Nephron (organoid): ENCODE data around the gene MITF.
A peak's percentile ranks its signal among the peaks of the same experiment; 100 is the strongest.

Experiments
- H3K27ac Mint-ChIP-seq, 3 experiments: 2 replicates each; pipeline ENCODE4 v1.8.0; 2020; ENCODE audit warnings: mixed read lengths in 3 of 3, mild to moderate bottlenecking in 2 of 3, moderate library complexity in 1 of 3
- H3K27me3 Mint-ChIP-seq: 2 replicates; pipeline ENCODE4 v1.8.0; 2021; ENCODE audit warnings: low read depth, mild to moderate bottlenecking, moderate library complexity, mixed read lengths
- H3K36me3 Mint-ChIP-seq: 2 replicates; pipeline ENCODE4 v1.8.0; 2020; ENCODE audit warnings: low read depth, mixed read lengths
- H3K4me1 Mint-ChIP-seq: 2 replicates; pipeline ENCODE4 v1.8.0; 2020; ENCODE audit warnings: mixed read lengths
- H3K4me3 Mint-ChIP-seq, 3 experiments: 2 replicates each; pipeline ENCODE4 v1.8.0; 2020; ENCODE audit warnings: mild to moderate bottlenecking in 3 of 3, mixed read lengths in 3 of 3, moderate library complexity in 2 of 3
- H3K9me3 Mint-ChIP-seq: 2 replicates; pipeline ENCODE4 v1.8.0; 2020; ENCODE audit warnings: mixed read lengths
- TF ChIP-seq, protein P1 (sequence below), 3 experiments: fragments of 200-600 bp; sonication (generic); IDR thresholded peaks; one replicate each; pipeline ENCODE4 v1.5.0; 2021; ENCODE audit warnings: antibody characterized with exemption in 3 of 3; ENCODE audit not compliant: unreplicated experiment in 3 of 3

Gene MITF

DNA sequence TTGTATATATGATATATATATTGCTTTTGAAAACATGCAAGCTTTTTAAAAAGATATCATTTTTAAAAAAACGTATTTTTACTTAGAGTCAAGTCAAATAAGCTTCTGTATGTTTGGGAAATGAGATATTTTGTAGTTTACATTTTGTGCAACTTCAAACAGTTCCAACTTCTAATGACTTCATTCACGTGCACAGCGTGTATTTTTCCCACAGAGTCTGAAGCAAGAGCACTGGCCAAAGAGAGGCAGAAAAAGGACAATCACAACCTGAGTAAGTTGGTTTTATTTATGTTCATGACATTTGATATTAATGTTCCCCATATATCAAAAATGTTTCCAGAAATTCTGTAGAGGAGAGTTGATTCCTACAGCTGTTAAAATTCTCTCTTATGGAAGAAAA is 212.4 kb downstream of the MITF start:
- TF ChIP-seq, protein P1, sequence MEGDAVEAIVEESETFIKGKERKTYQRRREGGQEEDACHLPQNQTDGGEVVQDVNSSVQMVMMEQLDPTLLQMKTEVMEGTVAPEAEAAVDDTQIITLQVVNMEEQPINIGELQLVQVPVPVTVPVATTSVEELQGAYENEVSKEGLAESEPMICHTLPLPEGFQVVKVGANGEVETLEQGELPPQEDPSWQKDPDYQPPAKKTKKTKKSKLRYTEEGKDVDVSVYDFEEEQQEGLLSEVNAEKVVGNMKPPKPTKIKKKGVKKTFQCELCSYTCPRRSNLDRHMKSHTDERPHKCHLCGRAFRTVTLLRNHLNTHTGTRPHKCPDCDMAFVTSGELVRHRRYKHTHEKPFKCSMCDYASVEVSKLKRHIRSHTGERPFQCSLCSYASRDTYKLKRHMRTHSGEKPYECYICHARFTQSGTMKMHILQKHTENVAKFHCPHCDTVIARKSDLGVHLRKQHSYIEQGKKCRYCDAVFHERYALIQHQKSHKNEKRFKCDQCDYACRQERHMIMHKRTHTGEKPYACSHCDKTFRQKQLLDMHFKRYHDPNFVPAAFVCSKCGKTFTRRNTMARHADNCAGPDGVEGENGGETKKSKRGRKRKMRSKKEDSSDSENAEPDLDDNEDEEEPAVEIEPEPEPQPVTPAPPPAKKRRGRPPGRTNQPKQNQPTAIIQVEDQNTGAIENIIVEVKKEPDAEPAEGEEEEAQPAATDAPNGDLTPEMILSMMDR (IDR thresholded peaks at IDR 0.05; ENCODE audit: unreplicated experiment in 3 of 3): no peak
- H3K36me3 Mint-ChIP-seq: peaks cover 5% of the 10 kb centered on the region
- H3K4me3 Mint-ChIP-seq: no peak overlapping the region
- H3K4me1 Mint-ChIP-seq: no peaks in the 10 kb centered on the region
- H3K9me3 Mint-ChIP-seq: no peaks in the 10 kb centered on the region
- no peak overlapping the region for H3K27ac Mint-ChIP-seq
- H3K27me3 Mint-ChIP-seq: no peaks in the 10 kb centered on the region

DNA sequence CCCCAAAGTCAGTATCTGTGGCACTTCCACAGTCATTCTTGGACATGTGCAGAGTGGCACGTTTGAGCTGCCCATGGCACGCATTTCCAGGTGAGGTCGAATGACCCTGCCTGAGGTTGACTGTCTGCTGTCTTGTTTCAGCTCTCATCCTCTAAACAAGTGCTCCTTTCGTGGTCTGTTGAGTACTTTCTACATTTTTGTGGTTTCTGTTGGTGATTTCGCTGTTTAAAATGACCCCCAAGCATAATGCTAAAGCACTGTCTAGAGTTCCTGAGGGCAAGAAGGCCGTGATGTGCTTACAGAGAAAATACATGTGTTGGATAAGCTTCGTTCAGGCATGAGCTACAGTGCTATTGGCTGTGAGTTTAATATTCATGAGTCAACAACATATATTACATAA is 220.3 kb downstream of the MITF start:
- peak overlapping the region in 1 of 3 experiments; percentile 63 for H3K27ac Mint-ChIP-seq
- H3K36me3 Mint-ChIP-seq: peaks cover 11% of the 10 kb centered on the region
- no peaks in the 10 kb centered on the region for H3K9me3 Mint-ChIP-seq
- TF ChIP-seq, protein P1 (IDR thresholded peaks at IDR 0.05; ENCODE audit: unreplicated experiment in 3 of 3): no peak
- H3K4me1 Mint-ChIP-seq: no peaks in the 10 kb centered on the region
- no peaks in the 10 kb centered on the region for H3K27me3 Mint-ChIP-seq
- no peak overlapping the region for H3K4me3 Mint-ChIP-seq

DNA sequence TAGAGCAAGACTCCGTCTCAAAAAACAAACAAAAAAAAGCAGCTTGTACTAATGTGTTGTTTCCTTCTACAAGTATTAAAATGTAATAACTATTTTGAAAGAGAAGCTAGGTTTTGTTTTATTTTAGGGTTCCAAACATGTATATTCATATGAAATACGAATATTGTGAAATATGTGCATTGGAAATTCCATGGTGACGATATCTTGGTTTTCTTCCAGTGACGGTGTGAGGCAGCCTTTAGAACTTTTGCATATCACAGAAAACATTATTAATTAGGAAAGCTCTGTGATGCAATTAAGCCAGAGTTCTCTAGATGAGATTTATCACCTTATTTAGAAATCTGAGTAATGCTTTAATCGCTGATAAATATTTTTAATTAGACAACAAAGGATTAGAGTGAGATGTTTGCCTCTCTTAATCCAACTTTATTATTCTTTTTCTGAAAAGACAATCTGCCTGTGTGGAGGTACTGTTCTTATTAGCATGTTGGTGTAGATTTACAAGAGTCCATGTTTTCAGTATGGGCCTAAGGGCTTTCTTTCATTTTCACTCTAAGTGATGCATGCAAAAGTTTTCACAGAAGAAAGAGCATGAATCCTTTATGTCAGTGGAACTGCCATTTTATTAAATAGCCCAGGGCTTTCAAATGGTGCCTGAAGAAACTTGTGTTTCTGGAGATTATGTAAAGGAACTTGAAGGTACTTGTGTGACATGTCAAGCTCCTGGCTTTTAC is 222.6 kb downstream of the MITF start:
- TF ChIP-seq, protein P1 (IDR thresholded peaks at IDR 0.05; ENCODE audit: unreplicated experiment in 3 of 3): no peak
- H3K27me3 Mint-ChIP-seq: peaks cover 3% of the 10 kb centered on the region
- H3K27ac Mint-ChIP-seq: no peak overlapping the region
- H3K4me1 Mint-ChIP-seq: no peaks in the 10 kb centered on the region
- H3K4me3 Mint-ChIP-seq: no peak overlapping the region
- H3K9me3 Mint-ChIP-seq: no peaks in the 10 kb centered on the region
- H3K36me3 Mint-ChIP-seq: peaks cover 18% of the 10 kb centered on the region

DNA sequence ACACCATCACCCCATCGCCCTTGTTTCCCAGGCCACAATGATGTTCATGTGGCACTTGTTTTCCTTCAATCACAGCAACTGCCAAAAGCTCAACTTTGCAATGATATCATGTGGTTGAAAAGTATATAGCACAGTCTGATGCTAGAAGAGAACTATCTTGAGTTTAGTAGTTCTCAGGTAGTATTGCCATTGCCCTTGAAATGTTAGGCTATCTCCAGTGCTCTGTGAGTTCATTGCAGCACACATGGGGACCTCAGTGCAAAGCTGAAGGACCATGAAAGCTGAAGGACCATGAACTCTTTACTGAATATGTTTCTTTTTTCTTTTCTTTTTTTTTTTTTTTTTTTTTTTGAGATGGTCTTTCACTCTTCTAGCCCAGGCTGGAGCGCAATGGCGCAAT is 224.4 kb downstream of the MITF start:
- H3K27ac Mint-ChIP-seq: no peak overlapping the region
- H3K4me1 Mint-ChIP-seq: no peaks in the 10 kb centered on the region
- H3K9me3 Mint-ChIP-seq: no peaks in the 10 kb centered on the region
- peaks cover 18% of the 10 kb centered on the region for H3K36me3 Mint-ChIP-seq
- peaks cover 3% of the 10 kb centered on the region for H3K27me3 Mint-ChIP-seq
- TF ChIP-seq, protein P1 (IDR thresholded peaks at IDR 0.05; ENCODE audit: unreplicated experiment in 3 of 3): no peak
- H3K4me3 Mint-ChIP-seq: no peak overlapping the region

DNA sequence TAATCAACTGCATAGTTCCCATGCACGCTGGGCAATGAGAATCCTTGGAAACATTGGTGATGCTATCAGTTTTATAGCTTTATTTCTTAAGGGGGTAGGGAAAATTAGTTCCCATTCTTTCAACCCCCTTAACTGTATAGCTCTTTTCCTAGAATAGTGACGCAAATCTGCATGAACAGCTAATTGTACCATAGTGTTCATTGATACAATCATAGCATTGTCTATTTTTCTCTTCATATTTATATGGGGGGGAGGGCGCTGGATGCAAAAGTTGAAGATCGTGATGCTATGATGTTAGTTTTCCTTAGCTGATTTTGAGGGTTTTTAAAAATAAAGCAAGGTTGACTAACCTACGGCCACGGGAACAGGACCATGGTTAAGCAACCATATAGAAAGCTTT is 227.9 kb downstream of the MITF start:
- H3K9me3 Mint-ChIP-seq: no peaks in the 10 kb centered on the region
- H3K4me1 Mint-ChIP-seq: no peaks in the 10 kb centered on the region
- H3K4me3 Mint-ChIP-seq: no peak overlapping the region
- no peak overlapping the region for H3K27ac Mint-ChIP-seq
- H3K36me3 Mint-ChIP-seq: peaks cover 10% of the 10 kb centered on the region
- TF ChIP-seq, protein P1 (IDR thresholded peaks at IDR 0.05; ENCODE audit: unreplicated experiment in 3 of 3): no peak
- H3K27me3 Mint-ChIP-seq: peaks cover 3% of the 10 kb centered on the region

DNA sequence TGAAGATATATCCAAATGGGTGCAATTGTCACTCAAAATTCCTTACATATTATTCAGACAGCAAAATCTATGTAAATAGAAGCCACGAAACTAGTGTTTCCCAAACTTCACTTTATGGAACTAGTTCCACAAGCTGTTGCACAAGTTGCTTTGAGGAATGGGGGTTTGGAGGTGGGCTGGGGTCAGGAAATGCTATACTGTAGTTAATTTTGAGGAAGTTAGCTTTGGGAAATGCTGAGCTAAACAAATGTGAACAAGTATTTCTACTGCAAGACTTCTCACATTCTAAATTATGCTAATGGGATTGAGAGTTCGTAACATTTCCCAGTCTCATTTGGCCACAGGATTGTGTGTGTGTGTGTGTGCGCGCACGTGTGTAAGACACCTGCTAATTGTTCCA is 231.6 kb downstream of the MITF start:
- no peaks in the 10 kb centered on the region for H3K9me3 Mint-ChIP-seq
- H3K27ac Mint-ChIP-seq: no peak overlapping the region
- no peaks in the 10 kb centered on the region for H3K4me1 Mint-ChIP-seq
- H3K4me3 Mint-ChIP-seq: no peak overlapping the region
- no peaks in the 10 kb centered on the region for H3K27me3 Mint-ChIP-seq
- no peaks in the 10 kb centered on the region for H3K36me3 Mint-ChIP-seq
- TF ChIP-seq, protein P1 (IDR thresholded peaks at IDR 0.05; ENCODE audit: unreplicated experiment in 3 of 3): no peak
